Measurements from ENCODE around the gene KCNK18.
"Not testable (repeated sequence)": the region's sequence is repeated elsewhere in the genome, so short reads cannot be mapped to it uniquely, and the experiment has no call there.

KCNK18 gene

DNA sequence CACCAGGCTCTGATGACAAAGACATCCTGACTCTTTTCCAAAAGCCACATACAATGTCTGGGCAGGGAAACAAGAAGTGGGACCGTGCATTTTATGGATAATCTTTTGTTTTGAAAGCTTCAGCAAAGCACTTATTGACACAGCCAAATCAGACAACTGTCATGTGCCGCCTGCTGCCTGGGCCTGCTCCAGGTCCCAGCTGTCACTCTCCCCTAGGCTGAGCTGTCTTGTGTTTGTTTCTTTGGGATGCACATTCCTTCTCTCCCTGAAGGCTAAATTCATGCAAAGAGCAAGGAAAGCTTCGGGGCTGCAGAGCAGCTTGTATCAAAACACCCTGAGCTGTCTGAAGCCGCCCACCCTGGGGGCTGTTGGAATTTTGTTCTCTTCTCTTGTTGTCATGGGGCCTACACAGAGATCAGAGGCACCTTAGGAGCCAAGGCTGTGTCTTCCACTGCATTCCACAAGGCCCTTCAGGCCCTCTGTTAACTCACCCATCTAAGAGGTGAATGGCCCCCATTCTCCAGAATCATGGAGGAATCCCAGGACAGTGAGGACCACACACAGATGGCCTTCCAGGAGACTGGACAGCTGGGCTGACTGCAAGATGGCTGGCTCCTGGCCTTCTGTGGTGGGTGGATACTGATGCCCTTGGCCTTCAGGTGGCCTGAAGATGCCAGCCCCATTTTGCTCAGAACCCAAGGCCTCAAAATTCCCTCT is 25.8 kb downstream of the KCNK18 start:
- Mint-ChIP-seq H3K27me3 (ENCODE audit: low read depth) (no peaks in the 10 kb centered on the region), H3K36me3 (ENCODE audit: low read depth) (no peaks in the 10 kb centered on the region), H3K4me1 (ENCODE audit: low read depth) (no peaks in the 10 kb centered on the region), H3K4me3 (no peak overlapping the region), H3K27ac (no peak overlapping the region), H3K9me3 (no peaks in the 10 kb centered on the region)

DNA sequence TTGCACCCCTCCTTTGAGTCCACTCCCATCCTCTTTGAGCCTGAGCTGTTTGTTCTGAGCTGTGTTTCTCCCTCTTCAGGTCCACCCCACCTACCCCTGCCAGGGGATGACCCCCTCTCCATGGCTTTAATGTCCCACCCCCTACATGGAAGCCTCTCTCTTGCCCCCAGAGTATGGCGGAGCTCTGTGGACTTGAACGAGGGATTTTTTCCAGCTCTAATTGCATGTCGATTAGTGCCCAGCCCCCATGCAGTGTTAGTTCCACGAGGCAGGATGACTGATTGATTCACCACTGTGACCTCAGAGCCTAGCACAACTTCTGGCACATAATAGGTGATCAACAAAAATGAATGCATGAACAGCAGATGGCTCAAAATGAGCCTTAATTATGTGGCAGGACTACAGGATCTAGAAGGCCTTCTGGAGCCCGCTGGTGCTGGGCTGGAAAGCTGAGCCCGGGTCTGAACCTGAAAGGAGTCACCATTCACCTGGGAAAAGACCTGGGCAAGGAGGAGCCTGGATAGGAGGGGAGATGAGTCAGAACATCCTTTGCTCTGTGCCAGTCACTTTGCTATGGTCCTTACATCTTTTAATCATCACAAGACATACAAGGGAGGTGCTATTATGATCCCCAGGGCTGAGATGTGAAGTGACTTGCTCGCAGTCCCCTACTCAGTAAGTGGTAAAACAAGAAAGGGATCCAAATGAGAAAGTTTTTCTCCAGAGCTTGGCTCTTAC is 26.6 kb downstream of the KCNK18 start:
- H3K9me3 Mint-ChIP-seq = no peaks in the 10 kb centered on the region
- H3K36me3 Mint-ChIP-seq (ENCODE audit: low read depth) = no peaks in the 10 kb centered on the region
- H3K4me3 Mint-ChIP-seq = no peak overlapping the region
- H3K27me3 Mint-ChIP-seq (ENCODE audit: low read depth) = no peaks in the 10 kb centered on the region
- H3K27ac Mint-ChIP-seq = no peak overlapping the region
- H3K4me1 Mint-ChIP-seq (ENCODE audit: low read depth) = no peaks in the 10 kb centered on the region

DNA sequence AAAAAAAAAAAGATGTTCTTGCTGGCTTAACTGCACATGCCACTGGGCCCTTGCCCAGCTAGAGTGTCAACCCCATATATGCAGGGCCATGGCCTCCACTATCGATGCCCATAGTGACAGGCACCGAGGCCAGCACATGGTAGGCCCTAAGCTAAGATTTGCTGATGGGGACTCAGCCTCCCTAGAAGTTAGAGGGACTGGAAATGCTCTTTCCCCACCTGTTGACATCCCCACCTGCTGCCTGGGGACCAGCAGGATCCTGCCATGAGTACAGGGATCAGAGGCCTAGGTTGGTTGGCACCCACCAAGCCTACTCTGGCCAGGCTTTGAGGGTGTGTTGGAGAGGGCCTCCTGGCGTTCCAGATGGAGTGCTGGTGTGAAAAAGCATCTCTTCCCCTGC is 27.6 kb downstream of the KCNK18 start:
- no peaks in the 10 kb centered on the region for H3K4me1 Mint-ChIP-seq (ENCODE audit: low read depth)
- H3K36me3 Mint-ChIP-seq (ENCODE audit: low read depth) = no peaks in the 10 kb centered on the region
- H3K4me3 Mint-ChIP-seq = no peak overlapping the region
- H3K27me3 Mint-ChIP-seq (ENCODE audit: low read depth) = peaks cover 4% of the 10 kb centered on the region
- no peaks in the 10 kb centered on the region for H3K9me3 Mint-ChIP-seq
- no peak overlapping the region for H3K27ac Mint-ChIP-seq

DNA sequence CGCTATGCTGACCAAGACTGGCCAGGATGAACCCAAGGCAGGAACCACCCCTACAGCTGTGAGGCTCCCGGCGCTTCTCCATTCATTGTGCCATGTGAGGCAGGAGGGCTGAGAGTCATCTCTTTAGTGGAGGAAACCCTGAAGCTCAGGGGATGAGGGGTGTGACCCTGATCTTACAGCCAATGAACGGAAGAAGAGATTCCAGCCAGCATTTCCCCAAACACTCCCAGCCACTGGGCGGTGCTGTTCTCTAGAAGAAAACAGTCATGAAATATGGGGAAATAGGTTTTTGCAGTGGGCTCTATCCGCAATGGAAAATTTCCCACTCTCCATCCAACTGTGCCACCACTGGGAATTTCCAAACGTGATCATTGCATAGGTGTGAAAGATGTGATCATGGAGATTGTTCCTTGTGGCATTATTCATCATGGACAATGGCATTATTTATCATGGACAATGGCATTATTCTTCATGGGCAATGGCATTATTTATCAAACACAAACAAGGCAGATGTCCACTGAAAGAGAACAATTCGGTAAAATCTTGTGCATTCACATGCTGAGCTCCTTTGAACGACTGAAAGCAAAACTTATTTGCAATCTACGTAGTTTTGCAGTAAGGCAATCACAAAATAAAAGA is 29.6 kb downstream of the KCNK18 start:
- Mint-ChIP-seq H3K36me3 (ENCODE audit: low read depth) (no peaks in the 10 kb centered on the region), H3K4me1 (ENCODE audit: low read depth) (no peaks in the 10 kb centered on the region), H3K27me3 (ENCODE audit: low read depth) (peaks cover 11% of the 10 kb centered on the region)

DNA sequence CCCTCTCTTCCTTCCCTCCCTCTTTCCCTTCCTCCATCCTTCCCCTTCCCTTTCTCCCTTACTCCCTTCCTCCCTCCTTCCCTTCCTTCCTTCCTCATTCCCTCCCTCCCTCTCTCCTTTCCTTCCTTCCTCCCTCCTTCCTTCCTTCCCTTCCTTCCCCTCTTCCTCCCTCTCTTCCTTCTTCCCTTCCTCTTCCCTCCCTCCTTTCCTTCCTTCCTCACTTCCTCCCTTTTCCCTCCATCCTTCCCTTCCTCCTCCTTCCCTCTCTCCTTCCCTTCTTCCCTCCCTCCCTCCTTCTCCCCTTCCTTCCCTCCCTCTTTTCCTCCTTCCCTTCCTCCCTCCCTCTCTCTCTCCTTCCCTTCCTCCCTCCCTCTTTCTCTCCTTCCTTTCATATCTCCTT is 30.9 kb downstream of the KCNK18 start:
- Mint-ChIP-seq H3K4me3 (no peak overlapping the region), H3K36me3 (ENCODE audit: low read depth) (no peaks in the 10 kb centered on the region), H3K9me3 (no peaks in the 10 kb centered on the region), H3K4me1 (ENCODE audit: low read depth) (no peaks in the 10 kb centered on the region), H3K27me3 (ENCODE audit: low read depth) (peaks cover 11% of the 10 kb centered on the region), H3K27ac (no peak overlapping the region)

More for the DNA sequence above, 29.6 kb downstream of the KCNK18 start:
- Mint-ChIP-seq H3K27ac (no peak overlapping the region), H3K4me3 (no peak overlapping the region), H3K9me3 (no peaks in the 10 kb centered on the region)

DNA sequence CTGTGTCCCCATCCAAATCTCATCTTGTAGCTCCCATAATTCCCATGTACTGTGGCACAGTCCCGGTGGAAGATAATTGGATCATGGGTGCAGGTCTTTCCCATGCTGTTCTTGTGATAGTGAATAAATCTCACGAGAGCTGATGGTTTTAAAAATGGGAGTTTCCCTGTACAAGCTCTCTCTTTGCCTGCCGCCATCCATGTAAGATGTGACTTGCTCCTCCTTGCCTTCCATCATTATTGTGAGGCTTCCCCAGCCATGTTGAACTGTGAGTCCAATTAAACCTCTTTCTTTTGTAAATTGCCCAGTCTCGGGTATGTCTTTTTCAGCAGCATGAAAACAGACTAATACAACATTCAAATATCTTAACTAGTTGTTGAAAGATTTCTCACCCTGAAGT is 32.8 kb downstream of the KCNK18 start:
- H3K4me1 Mint-ChIP-seq (ENCODE audit: low read depth); H3K9me3 Mint-ChIP-seq; H3K27ac Mint-ChIP-seq; H3K36me3 Mint-ChIP-seq (ENCODE audit: low read depth); H3K4me3 Mint-ChIP-seq: not testable (repeated sequence)
- H3K27me3 Mint-ChIP-seq (ENCODE audit: low read depth) = peaks cover 16% of the 10 kb centered on the region

DNA sequence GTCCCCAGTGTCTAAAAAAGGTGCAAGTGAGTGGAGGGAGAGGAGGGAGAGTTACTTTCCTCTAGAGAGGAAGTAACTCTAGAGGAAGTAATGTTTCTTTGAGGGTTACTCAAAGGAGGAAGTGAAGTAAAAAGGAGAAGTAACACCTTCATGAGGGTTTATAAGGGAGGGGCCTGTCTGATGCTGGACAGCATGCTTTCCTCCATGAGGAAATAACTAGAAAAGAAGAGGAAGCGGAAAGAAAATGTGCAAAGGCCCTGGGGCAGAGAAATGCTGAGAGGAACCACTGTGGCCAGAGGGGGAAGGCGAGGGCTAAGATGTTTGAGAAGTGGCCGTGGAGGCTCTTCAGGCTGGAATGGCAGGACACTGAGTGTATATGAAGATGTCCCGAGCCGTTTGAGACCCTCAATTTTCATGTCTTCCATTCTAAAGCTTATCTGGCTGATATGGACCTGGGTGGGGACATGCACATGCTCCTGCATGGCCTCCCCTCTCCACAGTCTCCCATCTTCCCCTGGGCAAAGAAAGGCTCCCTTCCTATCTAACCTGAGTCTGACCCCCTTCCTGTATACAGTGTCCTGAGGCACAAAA is 40.2 kb downstream of the KCNK18 start:
- H3K27ac Mint-ChIP-seq = no peak overlapping the region
- H3K36me3 Mint-ChIP-seq (ENCODE audit: low read depth) = no peaks in the 10 kb centered on the region
- H3K9me3 Mint-ChIP-seq = no peaks in the 10 kb centered on the region
- peaks cover 32% of the 10 kb centered on the region for H3K27me3 Mint-ChIP-seq (ENCODE audit: low read depth)
- H3K4me1 Mint-ChIP-seq (ENCODE audit: low read depth) = peaks cover 2% of the 10 kb centered on the region
- H3K4me3 Mint-ChIP-seq = no peak overlapping the region

DNA sequence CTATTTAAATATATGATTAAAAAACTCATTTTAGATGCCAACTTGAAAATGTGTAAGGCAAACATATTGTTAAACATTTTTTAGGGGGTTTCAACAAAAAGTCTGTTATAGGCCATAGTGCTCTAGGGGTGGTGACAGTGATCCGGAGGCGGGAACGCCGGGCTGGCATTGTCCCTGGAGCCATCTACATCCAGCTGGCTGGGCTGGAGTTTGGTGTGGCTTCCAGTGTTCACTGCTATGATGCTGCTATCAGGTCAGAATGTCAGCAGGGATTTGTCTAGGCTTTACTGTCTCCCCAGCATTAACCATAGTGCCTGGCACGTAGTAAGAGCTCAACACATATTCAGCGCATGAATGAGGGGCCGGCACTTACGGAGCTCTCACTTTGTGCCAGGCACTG is 41.8 kb downstream of the KCNK18 start:
- no peak overlapping the region for H3K27ac Mint-ChIP-seq
- no peak overlapping the region for H3K4me3 Mint-ChIP-seq
- peaks cover 2% of the 10 kb centered on the region for H3K4me1 Mint-ChIP-seq (ENCODE audit: low read depth)
- no peaks in the 10 kb centered on the region for H3K9me3 Mint-ChIP-seq
- H3K27me3 Mint-ChIP-seq (ENCODE audit: low read depth) = peaks cover 45% of the 10 kb centered on the region
- no peaks in the 10 kb centered on the region for H3K36me3 Mint-ChIP-seq (ENCODE audit: low read depth)

DNA sequence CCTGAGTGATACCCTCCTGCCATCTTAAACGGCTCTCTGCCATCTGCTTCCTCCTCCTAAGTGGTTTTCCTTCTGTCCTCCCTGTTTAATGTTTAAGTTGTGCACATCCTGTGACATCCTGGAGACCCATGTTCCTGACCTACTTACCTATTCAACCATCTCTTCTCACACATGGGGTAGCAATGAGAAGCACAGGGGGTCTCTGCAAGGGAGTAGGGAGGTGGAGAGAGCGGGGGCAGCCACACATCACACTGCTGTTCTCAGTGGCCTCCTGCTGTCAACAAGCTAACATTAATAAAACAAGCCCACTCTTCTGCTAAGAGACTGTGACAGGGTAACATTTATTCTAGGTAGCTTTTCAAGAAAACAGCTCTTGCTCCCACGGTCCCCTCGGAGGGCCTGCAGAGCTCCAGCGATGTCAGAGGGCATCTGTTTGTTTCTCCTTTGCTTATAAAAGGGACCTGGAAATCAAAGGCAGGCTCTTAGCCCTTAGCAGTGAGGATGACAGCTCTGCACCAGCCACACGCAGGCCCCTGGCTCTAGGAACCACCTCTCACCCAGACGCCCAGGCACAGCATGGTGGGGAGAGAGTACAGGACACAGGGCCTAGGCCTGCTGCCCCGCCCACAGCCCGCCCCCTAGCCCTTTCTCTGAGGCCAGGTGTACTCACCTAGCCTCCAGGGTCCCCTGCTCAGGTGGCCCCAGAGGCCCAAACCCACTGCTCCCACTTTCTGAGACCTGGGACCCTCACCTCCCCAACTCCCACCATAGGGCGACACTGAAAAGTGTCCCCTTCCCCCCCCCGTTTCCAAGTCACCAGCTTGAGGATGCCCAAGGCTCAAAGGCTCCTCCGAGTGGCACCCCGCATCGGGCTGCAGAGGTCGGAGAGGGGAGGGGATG is 42.7 kb downstream of the KCNK18 start:
- Mint-ChIP-seq H3K27ac (no peak overlapping the region), H3K4me3 (no peak overlapping the region), H3K9me3 (no peaks in the 10 kb centered on the region), H3K4me1 (ENCODE audit: low read depth) (peaks cover 2% of the 10 kb centered on the region), H3K27me3 (ENCODE audit: low read depth) (peaks cover 44% of the 10 kb centered on the region), H3K36me3 (ENCODE audit: low read depth) (no peaks in the 10 kb centered on the region)

DNA sequence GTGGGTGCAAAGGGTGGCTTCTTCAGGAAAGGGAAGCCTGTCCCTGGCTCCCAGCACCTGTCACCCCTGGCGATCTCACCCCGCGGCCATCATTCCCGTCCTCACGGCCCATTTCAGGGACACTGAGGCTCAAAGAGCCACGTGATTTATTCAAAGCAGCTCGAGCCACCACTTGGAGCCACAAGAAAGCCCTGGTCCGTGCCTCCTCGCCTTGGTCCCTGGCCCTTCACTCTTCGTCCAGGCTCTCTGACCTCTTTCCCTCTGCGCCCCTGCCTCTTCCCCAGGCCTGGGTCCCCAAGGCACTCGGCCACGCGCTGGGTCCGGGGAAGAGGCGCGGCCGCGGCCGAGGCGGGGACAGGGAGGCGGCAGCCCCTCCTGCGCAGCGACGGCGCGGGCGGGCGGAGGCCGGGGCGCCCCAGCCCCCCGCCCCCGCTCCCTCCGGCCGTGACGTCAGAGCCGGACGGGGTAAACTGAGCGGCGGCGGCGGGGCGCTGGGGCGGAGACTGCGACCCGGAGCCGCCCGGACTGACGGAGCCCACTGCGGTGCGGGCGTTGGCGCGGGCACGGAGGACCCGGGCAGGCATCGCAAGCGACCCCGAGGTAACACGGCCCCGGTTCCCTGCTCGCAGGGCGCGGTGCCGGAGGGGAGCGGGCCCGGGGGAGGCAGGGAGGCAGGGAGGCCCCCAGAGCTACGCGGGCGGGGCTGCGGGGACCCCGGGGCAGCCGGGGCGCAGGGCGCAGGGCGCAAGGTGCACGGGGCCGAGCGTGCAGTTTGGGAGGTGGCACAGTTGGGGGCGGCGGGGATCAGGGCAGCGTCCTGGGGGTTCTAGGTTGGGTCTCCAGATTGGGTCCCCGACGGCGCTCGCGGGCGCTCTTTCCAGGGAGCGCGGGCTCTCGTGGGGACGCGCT is 43.6 kb downstream of the KCNK18 start, which contains the start of gene SLC18A2:
TSS of gene SLC18A2 (plus strand) at position 494 of the 909 bp plus-strand sequence. CDS start 580 bp downstream, outside the sequence.
- Mint-ChIP-seq H3K27me3 (ENCODE audit: low read depth) (peaks cover 46% of the 10 kb centered on the region), H3K4me1 (ENCODE audit: low read depth) (peaks cover 2% of the 10 kb centered on the region), H3K27ac (no peak within 1 kb of the TSS), H3K4me3 (no peak within 1 kb of the TSS), H3K36me3 (ENCODE audit: low read depth) (no peaks in the 10 kb centered on the region), H3K9me3 (no peaks in the 10 kb centered on the region)

DNA sequence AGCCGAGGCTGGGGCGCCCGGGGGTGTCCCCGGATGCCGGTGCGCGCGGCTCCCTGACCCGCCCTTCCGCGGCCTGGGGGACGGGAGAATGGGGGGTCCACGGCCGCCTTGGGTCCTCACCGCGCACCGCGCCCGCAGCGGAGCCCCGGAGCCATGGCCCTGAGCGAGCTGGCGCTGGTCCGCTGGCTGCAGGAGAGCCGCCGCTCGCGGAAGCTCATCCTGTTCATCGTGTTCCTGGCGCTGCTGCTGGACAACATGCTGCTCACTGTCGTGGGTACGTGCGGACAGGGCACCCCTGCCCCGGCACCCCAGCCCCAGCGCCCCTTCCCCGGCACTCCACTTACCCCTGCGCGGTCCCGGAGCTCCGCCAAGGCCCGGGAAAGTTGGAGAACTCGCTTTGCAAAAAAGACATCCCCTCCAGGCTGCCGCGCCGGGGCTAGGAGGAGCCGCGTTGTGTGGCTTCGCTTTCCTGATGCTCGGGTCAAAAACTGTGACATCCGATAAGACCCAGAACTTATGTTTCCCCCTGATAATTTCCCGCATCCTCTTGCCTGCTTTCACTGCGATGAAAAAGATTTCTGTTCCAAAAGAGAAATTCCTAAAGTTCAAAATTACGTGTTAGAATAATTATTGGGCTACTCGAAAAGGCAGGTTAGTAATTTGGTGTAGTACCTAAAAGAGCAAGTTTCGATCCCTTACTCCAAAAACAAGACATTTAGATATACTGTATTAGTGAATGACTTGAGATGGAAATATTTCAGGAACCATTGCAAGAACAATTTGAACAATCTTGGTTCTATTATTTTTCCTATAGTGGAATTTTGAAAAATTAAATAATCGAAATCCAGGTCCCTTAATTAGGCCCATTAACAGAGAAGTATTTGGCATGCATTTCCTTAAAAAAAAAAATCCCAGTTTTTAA is 44.5 kb downstream of the KCNK18 start:
- Mint-ChIP-seq H3K27me3 (ENCODE audit: low read depth) (peaks cover 40% of the 10 kb centered on the region), H3K4me1 (ENCODE audit: low read depth) (peaks cover 2% of the 10 kb centered on the region), H3K36me3 (ENCODE audit: low read depth) (no peaks in the 10 kb centered on the region), H3K4me3 (no peak overlapping the region), H3K27ac (no peak overlapping the region), H3K9me3 (no peaks in the 10 kb centered on the region)

DNA sequence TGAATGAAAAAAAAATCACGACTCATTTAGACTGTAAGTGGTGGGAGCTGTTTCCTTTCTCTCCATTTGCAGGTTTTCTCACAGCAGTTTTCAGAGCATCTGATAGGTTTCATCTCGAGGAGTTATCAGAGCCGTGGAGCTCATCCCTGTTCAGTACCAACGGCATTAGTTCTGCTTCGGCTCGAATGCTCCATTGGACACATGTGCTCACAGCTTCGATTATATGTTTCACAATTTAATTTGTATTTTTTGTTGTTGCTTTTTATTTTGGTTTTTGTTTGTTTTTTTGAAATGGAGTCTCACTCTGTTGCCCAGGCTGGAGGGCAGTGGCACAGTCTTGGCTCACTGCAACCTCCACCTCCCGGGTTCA is 45.2 kb downstream of the KCNK18 start:
- no peak overlapping the region for H3K4me3 Mint-ChIP-seq
- no peaks in the 10 kb centered on the region for H3K36me3 Mint-ChIP-seq (ENCODE audit: low read depth)
- H3K27me3 Mint-ChIP-seq (ENCODE audit: low read depth) = peaks cover 37% of the 10 kb centered on the region
- peaks cover 2% of the 10 kb centered on the region for H3K4me1 Mint-ChIP-seq (ENCODE audit: low read depth)
- no peak overlapping the region for H3K27ac Mint-ChIP-seq
- H3K9me3 Mint-ChIP-seq = no peaks in the 10 kb centered on the region

Measured in T-helper 1 cell treated with Interleukin-12 subunit alpha and Interleukin-12 subunit beta and Interleukin-4 antibody, amounts not matched to agents 30 μg/mL and 1 μg/mL, for 36 hours (primary cell).